HG03575 (cell line): ENCODE data around the gene CYB561.

Experiments
- ATAC-seq: cut with Tn5 transposase; IDR thresholded peaks from one replicate; pipeline ENCODE4 v1.9.1; 2021; ENCODE audit not compliant: unreplicated experiment, insufficient number of reproducible peaks, low FRiP score; ENCODE audit errors: extremely low read depth

CYB561 gene

GRCh38 chr17:63387656-63388340, 58.3 kb downstream of the CYB561 start:
- ATAC-seq, result no peak

- no peak for ATAC-seq
Measured at GRCh38 chr17:63382826-63383225, 63.3 kb downstream of the CYB561 start.
